Testis (tissue), 2 donors: ENCODE measurements around the gene OR10J4.

Experiments used
- POLR2A ChIP-seq: fragments of 450-650 bp; IDR thresholded peaks from one replicate; pipeline ENCODE4 v1.6.1; 2017; ENCODE audit warnings: antibody characterized with exemption, mild to moderate bottlenecking, moderate library complexity
- TF ChIP-seq, protein P1 (sequence below), 3 experiments: fragments of 450-650 bp in 2 of 3; fragments of 200-600 bp in 1 of 3; sonication (generic) in 1 of 3; IDR thresholded peaks; one replicate each; pipeline ENCODE4 v1.5.1; 2016 to 2019; ENCODE audit warnings: antibody characterized with exemption in 3 of 3, mild to moderate bottlenecking in 2 of 3, moderate library complexity in 1 of 3

DNA sequence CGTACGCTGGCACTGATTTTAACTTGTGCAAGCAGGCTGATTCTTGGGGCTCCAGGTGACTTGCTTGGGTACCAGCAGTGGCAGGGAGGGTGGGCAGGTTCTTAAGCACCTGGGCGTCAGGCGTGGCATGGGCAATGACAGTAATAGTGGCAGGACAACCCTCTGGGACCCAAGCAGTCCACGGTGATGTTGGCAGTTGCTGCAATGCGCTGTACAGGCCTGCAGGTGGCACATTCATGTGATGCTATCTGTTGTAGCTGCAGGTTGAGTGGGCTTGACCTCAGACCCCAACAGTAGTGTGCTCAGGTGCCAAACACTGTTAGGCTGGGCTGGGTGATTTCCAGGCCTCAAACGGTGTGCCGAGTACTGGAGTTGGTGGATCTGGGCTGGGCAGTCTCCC lies 10.2 kb upstream of the OR10J4 start:
- TF ChIP-seq, protein P1, sequence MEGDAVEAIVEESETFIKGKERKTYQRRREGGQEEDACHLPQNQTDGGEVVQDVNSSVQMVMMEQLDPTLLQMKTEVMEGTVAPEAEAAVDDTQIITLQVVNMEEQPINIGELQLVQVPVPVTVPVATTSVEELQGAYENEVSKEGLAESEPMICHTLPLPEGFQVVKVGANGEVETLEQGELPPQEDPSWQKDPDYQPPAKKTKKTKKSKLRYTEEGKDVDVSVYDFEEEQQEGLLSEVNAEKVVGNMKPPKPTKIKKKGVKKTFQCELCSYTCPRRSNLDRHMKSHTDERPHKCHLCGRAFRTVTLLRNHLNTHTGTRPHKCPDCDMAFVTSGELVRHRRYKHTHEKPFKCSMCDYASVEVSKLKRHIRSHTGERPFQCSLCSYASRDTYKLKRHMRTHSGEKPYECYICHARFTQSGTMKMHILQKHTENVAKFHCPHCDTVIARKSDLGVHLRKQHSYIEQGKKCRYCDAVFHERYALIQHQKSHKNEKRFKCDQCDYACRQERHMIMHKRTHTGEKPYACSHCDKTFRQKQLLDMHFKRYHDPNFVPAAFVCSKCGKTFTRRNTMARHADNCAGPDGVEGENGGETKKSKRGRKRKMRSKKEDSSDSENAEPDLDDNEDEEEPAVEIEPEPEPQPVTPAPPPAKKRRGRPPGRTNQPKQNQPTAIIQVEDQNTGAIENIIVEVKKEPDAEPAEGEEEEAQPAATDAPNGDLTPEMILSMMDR (IDR thresholded peaks at IDR 0.05) = no peak
- TF ChIP-seq POLR2A = no peak
